GM19023 (cell line): ENCODE data around the gene MS4A18.
A peak's percentile ranks its signal among the peaks of the same experiment; 100 is the strongest.

Experiments used
- ATAC-seq: cut with Tn5 transposase; IDR thresholded peaks from one replicate; pipeline ENCODE4 v1.9.1; 2021; ENCODE audit warnings: mild to moderate bottlenecking, moderate library complexity; ENCODE audit not compliant: unreplicated experiment

The MS4A18 gene

DNA sequence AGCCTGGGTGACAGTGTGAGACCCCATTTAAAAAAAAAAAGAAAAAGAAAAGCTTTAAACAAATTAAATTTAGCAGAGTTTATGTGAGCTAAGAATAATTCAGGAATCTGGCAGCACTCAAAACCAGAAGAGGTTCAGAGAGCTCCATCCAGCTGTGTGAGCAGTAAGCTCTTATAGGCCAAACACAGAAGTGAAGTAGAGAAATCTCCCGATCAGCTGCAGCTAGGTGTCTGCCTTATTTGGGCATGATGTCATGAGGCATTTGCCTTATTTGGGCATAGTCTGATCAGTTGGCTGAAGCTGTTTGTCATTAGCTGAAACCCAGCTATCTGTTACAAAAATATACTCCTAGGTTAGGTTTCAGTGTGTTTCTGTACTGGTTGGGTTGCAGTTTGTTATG, 40.4 kb downstream of the MS4A18 start:
- peak; percentile 31 for ATAC-seq

DNA sequence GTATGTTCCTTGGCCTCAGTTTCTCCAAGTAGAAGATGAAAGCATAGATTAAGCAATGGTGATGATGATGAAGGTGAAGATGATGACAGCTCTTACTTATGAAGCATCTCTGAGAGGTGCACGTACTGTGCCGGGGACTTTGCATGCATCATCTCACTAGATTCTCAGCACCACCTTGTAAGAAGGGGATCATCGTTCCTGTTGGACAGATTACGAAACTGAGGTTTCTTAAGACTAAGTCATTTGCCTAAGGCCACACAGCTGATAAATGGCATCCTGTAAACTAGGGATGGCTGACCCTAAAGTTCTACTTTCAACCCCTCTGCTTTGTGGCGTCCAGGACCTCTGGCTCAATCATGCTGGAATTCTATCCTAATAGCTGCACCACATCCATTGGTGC, 40.8 kb downstream of the MS4A18 start:
- no peak for ATAC-seq

DNA sequence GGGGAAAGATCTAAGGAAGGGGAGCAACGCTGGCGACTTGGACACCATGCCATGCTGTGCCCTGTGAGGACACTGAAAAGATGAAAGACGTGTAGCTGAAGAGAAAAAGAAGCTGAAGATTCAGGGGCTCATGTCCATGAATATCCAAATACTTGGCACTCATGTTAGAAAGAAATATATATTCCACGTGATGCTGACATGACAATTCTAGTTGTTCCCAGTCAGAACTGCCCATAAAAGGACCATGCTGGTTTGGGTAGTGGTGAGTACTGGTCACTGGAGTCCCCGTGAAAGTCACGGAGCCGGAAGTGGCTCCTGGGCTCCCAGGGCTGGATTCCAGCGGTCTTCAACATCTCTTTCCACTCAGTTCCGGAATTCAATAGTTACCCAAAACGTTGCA, 42.0 kb downstream of the MS4A18 start:
- ATAC-seq: no peak

DNA sequence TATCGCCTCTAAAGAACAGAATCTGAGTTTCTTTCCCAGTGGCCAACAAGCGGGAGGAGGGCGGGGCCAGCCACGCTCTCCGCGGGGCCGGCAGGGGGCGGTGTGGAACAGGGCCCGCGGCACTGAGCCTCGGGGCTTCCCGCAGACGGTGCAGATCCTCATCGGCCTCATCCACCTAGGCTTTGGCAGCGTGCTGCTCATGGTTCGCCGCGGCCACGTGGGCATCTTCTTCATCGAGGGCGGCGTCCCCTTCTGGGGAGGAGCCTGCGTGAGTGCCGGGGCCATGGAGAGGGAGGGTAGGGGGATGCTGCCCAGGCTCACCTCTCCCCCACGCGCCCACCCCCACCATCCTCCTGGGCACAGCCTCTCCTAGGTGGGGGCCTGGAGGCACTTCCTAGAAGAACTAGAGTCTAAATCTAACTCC, 42.9 kb downstream of the MS4A18 start:
- ATAC-seq: no peak

DNA sequence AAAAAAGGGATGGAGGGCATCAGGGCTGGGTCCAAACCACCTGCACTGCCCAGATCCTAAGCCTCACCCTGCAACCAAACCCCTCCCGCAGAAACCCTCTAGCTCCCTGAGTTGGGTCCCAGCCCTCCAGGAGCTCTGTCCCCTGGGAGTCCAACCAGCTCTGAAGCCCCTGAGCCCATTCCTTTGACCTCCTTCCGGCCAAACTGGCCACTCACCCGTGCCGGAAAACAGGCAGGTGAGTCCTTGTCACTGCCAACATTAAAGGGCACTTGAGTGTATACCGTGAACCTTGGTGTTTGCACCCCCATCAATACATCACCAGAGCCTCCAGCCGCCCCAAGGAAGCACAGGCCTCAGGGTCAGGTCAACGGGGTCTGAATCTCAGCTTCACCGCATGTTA, 43.7 kb downstream of the MS4A18 start:
- ATAC-seq: no peak

DNA sequence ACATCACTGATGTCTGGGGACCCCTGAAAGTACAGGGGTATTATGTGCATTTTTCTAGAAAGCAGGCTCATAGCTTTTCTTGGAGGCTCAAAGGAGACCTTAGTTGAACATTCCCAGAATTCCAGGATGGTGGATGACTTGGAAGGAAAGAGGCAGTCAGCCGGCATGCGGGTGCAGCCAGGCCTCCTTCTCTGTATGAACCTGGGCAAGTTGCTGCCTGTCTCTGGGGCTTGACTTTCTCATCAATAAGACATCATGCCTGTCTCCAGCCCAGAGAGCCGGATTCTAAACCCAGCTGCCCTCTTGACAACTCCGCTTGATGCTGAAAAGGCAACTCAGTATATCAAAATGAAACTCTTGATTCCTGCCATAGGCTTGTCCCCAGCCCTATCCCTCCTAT, 44.8 kb downstream of the MS4A18 start:
- no peak for ATAC-seq

DNA sequence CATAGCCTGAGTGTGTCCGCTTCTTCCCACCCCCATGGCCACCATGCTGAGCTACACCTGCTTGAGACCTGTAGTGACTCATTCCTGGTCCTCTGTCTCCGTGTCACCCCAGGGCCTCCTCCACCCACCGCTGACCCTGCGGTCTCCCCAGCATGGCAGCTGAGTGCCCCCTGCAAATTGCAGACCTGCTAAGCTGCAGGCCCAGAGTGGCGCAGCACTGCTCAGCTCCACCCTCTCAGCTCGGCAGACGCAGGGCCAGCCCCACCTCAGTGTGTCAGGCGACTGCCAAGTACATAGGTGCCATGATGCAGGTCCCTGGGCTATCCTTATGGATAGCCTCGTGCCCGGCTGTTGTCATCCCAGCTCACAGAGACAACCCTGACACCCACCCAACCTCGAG, 45.3 kb downstream of the MS4A18 start:
- no peak for ATAC-seq

DNA sequence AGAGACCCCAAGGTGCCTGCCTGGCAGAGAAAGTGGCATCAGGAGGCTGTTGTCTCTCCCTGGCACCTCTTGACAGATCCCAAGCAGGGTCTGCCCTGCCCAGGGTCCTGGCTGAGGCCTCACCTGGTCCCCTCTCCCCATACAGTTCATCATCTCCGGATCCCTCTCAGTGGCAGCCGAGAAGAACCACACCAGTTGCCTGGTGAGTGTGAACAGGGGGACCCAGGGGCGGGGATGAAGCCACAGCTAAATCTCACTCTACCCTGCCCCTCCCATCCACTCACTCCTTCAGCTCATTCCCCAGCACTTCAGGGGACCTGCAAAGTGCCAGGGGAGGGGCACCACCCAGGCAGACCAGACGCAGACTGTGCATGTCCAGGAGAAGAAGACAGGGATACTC, 46.6 kb downstream of the MS4A18 start:
- no peak for ATAC-seq

DNA sequence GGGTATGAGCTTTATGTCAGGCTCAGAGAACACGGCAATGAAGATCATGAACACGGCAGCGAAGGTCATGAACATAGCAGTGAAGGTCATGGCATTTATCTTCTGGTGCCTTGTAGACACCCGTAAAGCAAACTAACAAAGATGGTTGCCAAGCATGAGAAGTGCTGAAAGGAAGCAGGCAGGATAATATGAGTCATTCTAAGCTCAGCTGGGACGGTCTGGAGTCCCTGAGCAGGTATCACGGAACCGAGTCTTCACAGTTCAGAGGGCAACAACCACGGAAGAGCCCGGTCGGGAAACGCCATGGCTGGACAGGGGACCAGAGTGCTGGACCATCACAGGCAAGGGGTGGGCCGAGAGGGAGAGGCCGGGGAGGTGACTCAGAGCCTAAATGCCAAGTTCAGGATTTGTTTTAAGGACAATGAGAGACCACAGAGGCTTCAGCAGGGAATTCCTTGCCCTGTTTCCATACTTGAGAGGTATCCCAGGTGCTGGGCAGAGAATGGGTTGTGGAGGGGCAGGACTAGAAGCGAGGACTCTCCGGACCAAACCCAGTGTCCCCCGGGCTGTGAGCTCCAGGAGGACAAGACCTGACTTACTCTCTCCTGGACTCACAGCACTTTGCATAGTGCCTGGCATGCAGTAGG, 47.5 kb downstream of the MS4A18 start:
- ATAC-seq: no peak

DNA sequence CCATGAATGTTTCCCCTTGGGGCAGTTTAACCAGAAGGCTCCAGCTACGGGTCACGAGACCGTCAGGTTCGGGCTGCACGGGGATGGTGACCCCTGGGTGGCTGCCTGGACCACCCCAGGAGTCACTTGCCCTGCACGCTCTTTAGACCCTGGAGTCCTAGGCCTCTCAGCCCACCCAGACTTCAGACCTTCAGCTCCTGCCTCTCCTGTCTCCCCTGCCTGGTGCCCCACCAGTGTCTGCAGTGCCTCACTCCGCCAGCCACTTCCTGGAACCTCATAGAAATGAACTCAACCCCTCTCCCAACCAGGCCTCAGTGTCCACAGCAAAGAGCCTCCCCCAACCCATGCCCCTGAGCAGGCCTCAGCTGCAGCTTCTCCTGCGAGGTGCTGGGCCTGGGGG, 48.1 kb downstream of the MS4A18 start:
- no peak for ATAC-seq

DNA sequence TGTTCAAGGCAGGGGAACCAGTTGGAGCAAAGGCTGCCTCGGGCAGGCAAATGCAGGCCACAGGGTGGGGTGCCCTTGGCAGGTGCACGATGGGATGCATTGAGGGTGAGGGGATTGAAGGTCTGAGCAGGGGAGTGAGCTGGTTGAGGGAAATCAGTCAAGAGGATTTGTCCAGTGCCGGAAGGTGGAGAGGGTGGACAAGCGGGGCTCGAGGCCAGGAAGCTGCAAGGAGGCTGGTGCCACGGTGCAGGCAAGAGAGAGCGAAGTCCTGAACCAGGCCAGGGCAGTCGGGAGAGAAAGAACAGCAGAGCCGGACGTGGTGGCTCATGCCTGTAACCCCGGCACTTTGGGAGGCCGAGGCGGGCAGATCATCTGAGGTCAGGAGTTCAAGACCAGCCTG, 50.2 kb downstream of the MS4A18 start:
- no peak for ATAC-seq

DNA sequence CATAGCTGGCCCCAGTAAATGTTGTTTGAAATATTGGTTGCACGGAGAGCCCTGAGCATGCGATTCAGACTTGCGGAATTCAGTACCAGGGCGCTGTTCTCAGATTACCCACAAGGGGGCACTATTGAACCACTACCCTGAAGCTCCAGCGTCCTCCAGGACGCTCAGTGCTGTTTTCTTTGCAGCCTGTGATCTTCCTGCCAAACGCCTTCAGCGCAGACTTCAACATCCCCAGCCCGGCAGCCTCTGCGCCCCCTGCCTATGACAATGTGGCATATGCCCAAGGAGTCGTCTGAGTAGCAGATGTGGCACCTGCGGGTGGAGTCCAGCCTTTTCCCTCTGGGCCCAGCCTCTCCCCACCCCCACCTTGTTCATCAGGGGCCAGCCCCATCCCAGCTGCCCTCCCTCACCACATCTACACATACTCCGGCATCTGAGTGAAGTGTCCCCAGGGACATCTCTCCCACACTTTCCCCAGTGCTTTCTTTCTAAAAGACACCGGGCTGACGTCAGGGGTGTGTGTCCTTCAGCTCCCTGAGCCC, 51.0 kb downstream of the MS4A18 start:
- peak; percentile 72 for ATAC-seq

DNA sequence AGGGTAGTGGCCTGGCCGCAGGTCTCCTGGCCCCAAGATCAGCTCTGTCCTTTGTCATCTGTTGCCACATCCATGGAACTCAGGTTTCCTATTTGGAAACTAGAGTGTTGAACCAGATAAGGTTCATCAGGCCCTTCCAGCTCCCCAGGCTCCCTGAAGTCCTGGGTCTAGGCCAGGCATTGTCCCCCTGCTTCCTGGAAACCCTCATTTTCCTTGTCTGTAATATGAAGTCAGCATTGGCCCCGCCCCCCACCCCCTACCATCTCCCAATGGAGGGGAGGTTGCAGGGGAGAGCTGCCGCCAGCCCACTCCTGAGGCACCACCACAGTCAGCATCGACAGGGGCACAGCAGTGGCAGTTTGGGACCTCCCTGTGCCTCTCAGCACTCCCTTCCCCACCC, 51.6 kb downstream of the MS4A18 start:
- no peak for ATAC-seq

DNA sequence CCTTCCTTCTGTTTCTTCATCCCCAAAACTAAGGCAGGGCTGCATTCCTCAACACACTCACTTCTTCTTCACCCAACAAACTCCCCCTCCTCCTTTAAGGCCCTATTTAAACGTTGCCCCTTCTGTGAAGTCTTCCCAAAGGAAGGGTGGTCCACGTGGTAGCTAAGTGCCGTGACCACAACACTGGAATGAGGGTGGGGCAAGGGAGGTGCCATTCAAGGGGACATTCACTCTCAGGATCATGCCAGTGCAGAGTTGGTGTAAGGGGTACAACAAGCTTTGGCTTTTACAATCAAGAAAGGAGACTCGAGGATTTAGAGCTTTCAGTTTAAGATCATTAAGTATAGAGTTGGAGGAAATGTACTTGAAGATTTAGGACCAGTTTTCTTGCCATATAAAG, 52.6 kb downstream of the MS4A18 start:
- ATAC-seq: no peak

DNA sequence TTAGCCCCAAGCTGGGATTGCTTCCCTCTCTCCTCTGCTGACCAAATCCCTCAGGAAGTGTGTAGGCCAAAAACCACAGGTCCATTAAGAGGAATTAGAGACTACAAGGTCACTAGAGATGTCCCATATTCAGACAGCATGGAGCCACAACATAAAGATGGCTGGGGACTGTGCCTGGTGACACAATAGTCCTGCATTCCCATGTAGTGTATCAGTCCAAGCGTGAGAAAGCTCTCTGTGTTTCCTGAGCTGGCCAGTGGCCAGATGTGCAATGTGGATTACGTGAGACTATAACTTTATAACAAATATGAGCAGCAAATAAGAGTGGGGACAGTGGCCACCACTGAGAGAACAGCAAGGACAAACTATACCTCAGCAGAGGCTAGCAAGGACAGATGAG, 53.1 kb downstream of the MS4A18 start:
- no peak for ATAC-seq

DNA sequence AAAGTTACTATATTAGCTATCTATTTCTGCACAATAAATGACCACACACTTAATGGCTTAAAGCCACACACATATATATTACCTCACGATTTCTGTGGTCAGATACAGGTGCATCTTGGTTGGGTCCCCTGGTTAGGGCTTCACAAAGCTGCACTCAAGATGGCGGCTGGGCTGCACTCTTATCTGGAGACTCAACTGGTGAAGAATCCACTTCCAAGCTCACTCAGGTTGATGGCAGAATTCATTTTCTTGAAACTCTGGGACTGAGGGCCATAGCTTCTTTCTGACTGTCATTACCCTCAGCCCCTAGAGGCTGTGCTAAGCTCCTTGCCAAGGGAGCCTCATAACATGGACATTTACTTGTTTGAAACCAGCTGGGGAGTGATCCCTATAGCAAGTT, 55.5 kb downstream of the MS4A18 start:
- ATAC-seq: no peak

DNA sequence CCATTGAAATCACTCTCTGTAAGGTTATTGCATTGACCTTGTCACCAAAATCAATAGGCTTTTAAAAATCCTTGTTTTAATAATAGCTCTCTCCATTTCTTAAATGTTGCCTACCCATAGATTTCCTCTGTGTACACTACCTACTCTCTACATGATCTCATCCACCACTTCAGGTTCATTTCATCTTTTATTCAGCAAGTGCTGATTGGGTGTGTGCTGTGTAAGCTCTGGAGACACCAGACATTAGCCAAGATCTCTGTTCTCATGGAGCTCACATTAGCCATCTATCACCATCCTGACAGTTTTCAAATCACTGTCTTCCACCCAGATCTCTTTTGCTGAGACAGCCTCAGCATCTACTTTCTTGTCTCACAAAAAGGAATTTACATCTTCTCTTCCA, 56.3 kb downstream of the MS4A18 start:
- no peak for ATAC-seq

DNA sequence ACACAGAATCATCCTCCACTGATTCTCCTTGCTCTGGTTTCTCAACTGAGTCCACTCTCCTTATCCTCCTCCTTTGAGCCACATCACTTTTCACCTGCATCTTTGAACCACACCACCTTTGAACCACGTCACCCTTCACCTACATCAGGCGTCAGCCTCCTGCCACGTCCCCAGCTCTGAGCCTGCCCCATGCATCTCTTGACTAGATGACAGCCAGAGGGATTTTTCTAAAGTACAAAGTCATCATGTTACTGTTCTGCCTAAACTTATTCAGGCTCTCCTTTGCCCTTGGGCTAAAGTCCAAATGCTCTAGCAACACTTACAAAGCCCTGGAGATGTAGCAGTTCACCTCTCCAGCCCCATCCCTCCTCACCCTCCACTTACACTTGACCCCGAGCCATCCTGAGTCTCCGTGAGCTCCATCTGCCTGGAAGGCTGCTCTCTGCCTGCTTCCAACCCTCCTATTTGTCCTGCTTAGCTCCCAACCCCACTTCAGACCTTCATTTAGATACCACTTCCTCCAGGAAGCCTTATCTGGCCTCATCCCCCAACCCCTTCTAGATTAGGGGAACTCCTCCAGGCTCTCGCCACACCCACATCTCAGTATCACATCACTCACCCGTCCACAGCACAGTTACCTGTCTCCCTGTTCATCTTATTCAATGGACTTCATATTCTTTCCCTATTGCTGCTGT, 56.9 kb downstream of the MS4A18 start:
- no peak for ATAC-seq

DNA sequence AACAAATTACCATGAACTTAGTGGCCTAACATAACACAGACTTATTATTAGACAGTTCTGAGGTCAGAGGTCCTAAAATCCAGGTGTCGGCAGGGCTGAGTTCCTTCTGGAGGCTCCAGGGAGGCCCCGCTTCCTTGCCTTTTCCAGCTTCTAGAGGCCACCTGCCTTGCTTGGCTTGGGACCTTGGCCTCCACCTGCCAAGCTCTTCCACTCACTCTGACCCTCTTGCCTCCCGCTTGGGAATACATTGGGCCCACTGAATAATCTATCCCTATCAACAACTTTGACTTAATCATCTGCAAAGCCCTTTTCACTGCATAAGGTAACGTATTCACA, 57.4 kb downstream of the MS4A18 start:
- ATAC-seq: no peak

DNA sequence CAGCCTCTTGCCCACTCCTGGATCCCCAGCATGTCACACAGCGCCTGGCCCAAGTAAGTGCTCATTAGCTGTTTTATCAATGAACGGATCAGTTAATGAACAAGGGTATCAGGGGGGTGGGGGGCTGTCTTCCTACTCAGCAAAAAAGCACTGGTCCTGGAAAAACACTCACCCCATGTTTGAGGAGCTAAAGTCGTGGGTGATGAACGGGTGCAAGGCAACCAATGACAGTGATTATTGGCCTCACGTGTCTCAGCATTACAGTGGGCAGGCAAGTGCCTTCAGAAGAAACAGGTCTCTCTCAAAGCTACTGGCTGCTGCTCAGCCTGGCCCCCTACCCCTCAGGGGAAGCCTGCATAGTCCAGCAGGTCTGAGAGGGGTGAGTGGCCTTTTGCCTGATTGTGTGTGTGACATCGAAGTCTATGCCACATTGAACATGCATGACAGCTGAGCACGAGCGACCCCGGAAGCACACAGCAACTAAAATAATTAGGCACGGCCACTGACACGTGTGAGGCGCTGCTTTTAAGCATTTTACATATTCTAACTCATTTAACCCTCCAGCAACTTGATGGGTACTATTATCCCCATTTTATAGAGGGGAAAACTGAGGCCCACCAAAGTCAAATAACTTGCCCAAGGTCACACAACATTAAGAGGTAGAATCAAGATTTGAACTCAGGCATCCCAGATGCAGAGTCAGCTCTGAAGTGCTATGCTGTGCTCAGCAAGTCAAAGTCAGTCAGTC, 58.0 kb downstream of the MS4A18 start:
- ATAC-seq: no peak

DNA sequence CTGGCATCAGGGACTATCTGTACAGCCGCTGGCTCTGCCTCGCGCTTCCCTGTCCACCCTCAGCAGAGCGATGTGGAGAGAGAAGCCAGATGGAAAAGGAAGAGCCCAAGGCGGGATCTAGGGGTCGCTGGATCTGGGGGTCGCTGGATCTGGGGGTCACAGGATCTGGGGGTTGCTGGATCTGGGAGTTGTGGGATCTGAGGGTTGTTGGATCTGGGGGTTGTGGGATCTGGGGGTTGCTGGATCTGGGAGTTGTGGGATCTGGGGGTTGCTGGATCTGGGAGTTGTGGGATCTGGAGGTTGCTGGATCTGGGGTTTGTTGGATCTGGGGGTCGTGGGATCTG, 58.6 kb downstream of the MS4A18 start:
- ATAC-seq: no peak

DNA sequence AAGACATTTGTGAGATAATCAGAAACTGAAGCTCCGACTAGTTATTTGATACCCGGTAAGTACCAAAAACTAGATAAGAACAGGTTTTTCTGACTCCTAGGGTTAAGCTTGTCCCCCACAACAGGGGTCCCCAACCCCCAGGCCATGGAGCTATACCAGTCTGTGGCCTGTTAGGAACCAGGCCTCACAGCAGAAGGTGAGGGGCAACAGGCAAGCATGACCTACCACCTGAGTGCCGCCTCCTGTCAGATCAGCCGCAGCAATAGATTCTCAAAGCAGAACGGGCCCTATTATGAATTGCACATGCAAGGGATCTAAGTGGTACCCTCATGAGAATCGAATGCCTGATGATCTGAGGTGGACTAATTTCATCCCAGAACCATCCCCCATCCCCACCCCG, 59.4 kb downstream of the MS4A18 start:
- no peak for ATAC-seq
